Peyer's patch (tissue), 4 donors: ENCODE measurements around the gene KNSTRN. TPM values are rescaled to one million over a fixed set of nuclear protein-coding genes. Genes with fewer than 3 reads are reported as not detected.
A peak's percentile ranks its signal among the peaks of the same experiment; 100 is the strongest.

Source experiments
- DNase-seq, 3 donors: peaks; one replicate each; pipeline ENCODE4 v3.0.0-alpha.2; 2017 to 2019
- H3K27ac ChIP-seq, 4 donors: fragments of 200-600 bp; sonication (generic); one replicate each; pipeline ENCODE4 v1.5.1; 2016 to 2019
- H3K27me3 ChIP-seq, 2 donors: fragments of 200-600 bp; sonication (generic); one replicate each; pipeline ENCODE4 v1.5.1; 2019
- H3K36me3 ChIP-seq, 3 donors: fragments of 200-600 bp; sonication (generic); one replicate each; pipeline ENCODE4 v1.5.1; 2016 to 2019
- H3K4me1 ChIP-seq, 4 donors: fragments of 200-600 bp; sonication (generic); one replicate each; pipeline ENCODE4 v1.5.1; 2016 to 2019
- H3K4me3 ChIP-seq, 4 donors: fragments of 200-600 bp; sonication (generic); 1 replicate in 3 of 4; 2 replicates in 1 of 4; pipeline ENCODE4 v1.5.1; 2016 to 2019; ENCODE audit warnings: mild to moderate bottlenecking in 1 of 4
- H3K9me3 ChIP-seq, 4 donors: fragments of 200-600 bp; sonication (generic); one replicate each; pipeline ENCODE4 v1.5.1; 2016 to 2019; ENCODE audit warnings: mild to moderate bottlenecking in 1 of 4
- CTCF ChIP-seq, 6 experiments: fragments of 450-650 bp in 4 of 6; fragments of 200-600 bp in 2 of 6; sonication (generic) in 1 of 6; IDR thresholded peaks; one replicate each; pipeline ENCODE4 v1.5.1; 2017 to 2019; ENCODE audit warnings: antibody characterized with exemption in 6 of 6, mild to moderate bottlenecking in 3 of 6, moderate library complexity in 1 of 6
- POLR2A ChIP-seq, 2 donors: fragments of 450-650 bp; IDR thresholded peaks; one replicate each; pipeline ENCODE4 v1.5.1; 2017; ENCODE audit warnings: antibody characterized with exemption in 2 of 2, mild to moderate bottlenecking in 2 of 2, moderate library complexity in 2 of 2
- total RNA-seq, 4 donors: library from RNA; depleted of rRNA; stranded (reverse); fragments of >200 nt; gene quantifications; one replicate each; pipeline ENCODE4 v1.1.0, GENCODE V29; 2016

KNSTRN gene
- total RNA-seq, 4 donors from 2014 or later, result 4.7 to 63.5 (median 6.5) TPM

- no peak for DNase-seq
- peaks cover 0 to 14% (median 0%) of the 10 kb centered on the region in 3 donors for H3K36me3 ChIP-seq
- H3K27me3 ChIP-seq, result no peaks in the 10 kb centered on the region
- H3K9me3 ChIP-seq, result no peaks in the 10 kb centered on the region
- peak overlapping the region; percentile 71 to 94 (median 88) for H3K27ac ChIP-seq
- H3K4me3 ChIP-seq, result peak overlapping the region in 3 of 4 donors; percentile 20 to 59 (median 55)
- peak in 1 of 6 experiments; percentile 7 for TF ChIP-seq CTCF (IDR thresholded peaks at IDR 0.05)
- no peak for TF ChIP-seq POLR2A (IDR thresholded peaks at IDR 0.05)
- H3K4me1 ChIP-seq, result peaks cover 2 to 95% (median 9%) of the 10 kb centered on the region in 4 donors
Observed at GRCh38 chr15:40339621-40339945, 42.9 kb upstream of the KNSTRN start.

GRCh38 chr15:40340038-40340739, 42.3 kb upstream of the KNSTRN start:
- H3K4me1 ChIP-seq, result peaks cover 0 to 95% (median 7%) of the 10 kb centered on the region in 4 donors
- peak overlapping the region; percentile 71 to 94 (median 88) for H3K27ac ChIP-seq
- peak in 1 of 6 experiments; percentile 18 for TF ChIP-seq CTCF (IDR thresholded peaks at IDR 0.05)
- TF ChIP-seq POLR2A (IDR thresholded peaks at IDR 0.05), result no peak
- peak overlapping the region in 3 of 4 donors; percentile 20 to 59 (median 55) for H3K4me3 ChIP-seq
- no peaks in the 10 kb centered on the region for H3K27me3 ChIP-seq
- H3K36me3 ChIP-seq, result peaks cover 0 to 14% (median 0%) of the 10 kb centered on the region in 3 donors
- no peaks in the 10 kb centered on the region for H3K9me3 ChIP-seq
- peak in 2 of 3 donors; percentile 66 to 72 for DNase-seq

GRCh38 chr15:40340740-40341400, 41.7 kb upstream of the KNSTRN start, which contains the start of gene CCDC9B:
Gene CCDC9B, minus strand, starts transcription at chr15:40340939. Its CDS starts 120 bp downstream, at chr15:40340819.
- DNase-seq, result peak; percentile 28 to 95 (median 93)
- H3K4me1 ChIP-seq, result peaks cover 4 to 95% (median 7%) of the 10 kb centered on the region in 4 donors
- peak within 1 kb of the TSS; percentile 71 to 94 (median 88) for H3K27ac ChIP-seq
- TF ChIP-seq CTCF (IDR thresholded peaks at IDR 0.05) (peak in 1 of 6 experiments; percentile 2), POLR2A (IDR thresholded peaks at IDR 0.05) (peak; percentile 74 to 91)
- H3K4me3 ChIP-seq, result peak within 1 kb of the TSS in 3 of 4 donors; percentile 20 to 59 (median 55)
- no peaks in the 10 kb centered on the region for H3K27me3 ChIP-seq
- H3K9me3 ChIP-seq, result no peaks in the 10 kb centered on the region
- peaks cover 0 to 14% (median 0%) of the 10 kb centered on the region in 3 donors for H3K36me3 ChIP-seq

- Histone ChIP-seq H3K9me3 (no peaks in the 10 kb centered on the region), H3K4me1 (peaks cover 4 to 91% (median 7%) of the 10 kb centered on the region in 4 donors), H3K36me3 (no peaks in the 10 kb centered on the region), H3K27me3 (no peaks in the 10 kb centered on the region), H3K27ac (peak overlapping the region in 3 of 4 donors; percentile 6 to 99 (median 65)), H3K4me3 (no peak overlapping the region)
- no peak for TF ChIP-seq POLR2A (IDR thresholded peaks at IDR 0.05)
- TF ChIP-seq CTCF (IDR thresholded peaks at IDR 0.05), result no peak
- DNase-seq, result no peak
Observed at GRCh38 chr15:40342416-40343320, 39.9 kb upstream of the KNSTRN start.

DNA sequence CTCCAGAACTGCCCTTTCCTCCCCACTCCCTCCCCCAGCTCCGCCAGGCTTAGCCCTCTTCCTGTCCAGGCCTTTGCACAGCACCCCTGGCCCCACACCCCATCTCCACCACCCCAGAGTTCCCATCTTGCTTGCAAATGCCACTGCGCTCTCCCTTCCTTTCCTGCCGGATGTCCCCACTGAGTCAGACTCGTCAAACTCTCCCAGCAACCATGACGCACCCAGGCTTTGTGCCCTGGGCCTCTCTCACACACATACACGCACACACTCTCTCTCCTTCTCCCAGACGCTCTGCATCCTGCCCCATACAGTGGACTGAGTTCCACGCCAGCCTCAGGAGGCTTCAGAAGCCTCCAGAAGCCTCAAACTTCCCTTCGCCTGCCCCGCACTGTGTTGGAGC, 39.0 kb upstream of the KNSTRN start:
- peaks cover 0 to 83% (median 7%) of the 10 kb centered on the region in 4 donors for H3K4me1 ChIP-seq
- DNase-seq, result no peak
- H3K27me3 ChIP-seq, result no peaks in the 10 kb centered on the region
- TF ChIP-seq POLR2A (IDR thresholded peaks at IDR 0.05) (no peak), CTCF (IDR thresholded peaks at IDR 0.05) (no peak)
- H3K36me3 ChIP-seq, result no peaks in the 10 kb centered on the region
- no peak overlapping the region for H3K4me3 ChIP-seq
- H3K27ac ChIP-seq, result peak overlapping the region in 3 of 4 donors; percentile 6 to 99 (median 65)
- H3K9me3 ChIP-seq, result no peaks in the 10 kb centered on the region
